K562 (cell line): ENCODE data around the gene FRRS1.

Source experiments
- CTCF ChIP-seq, 3 experiments: IDR thresholded peaks in 2 of 3; conservative IDR thresholded peaks in 1 of 3; 2 replicates each; pipeline ENCODE4 v1.5.1; 2011 to 2012; ENCODE audit warnings: low read length in 3 of 3, mild to moderate bottlenecking in 3 of 3, control low read depth in 2 of 3, improper control_type of control experiment in 1 of 3, inconsistent platforms in 1 of 3, low read depth in 1 of 3, mixed read lengths in 1 of 3, moderate library complexity in 1 of 3; ENCODE audit not compliant: insufficient read depth in 2 of 3
- EZH2 ChIP-seq: IDR thresholded peaks from 2 replicates; pipeline ENCODE4 v1.6.1; 2012; ENCODE audit warnings: low read depth, mild to moderate bottlenecking, inconsistent platforms, low read length, borderline replicate concordance
- JUN ChIP-seq, 2 experiments: sonication (generic) in 1 of 2; formaldehyde crosslinking in 1 of 2; IDR thresholded peaks; 2 replicates each; pipeline versions ENCODE4 v1.6.1 to v1.8.0; 2012 to 2022; ENCODE audit warnings: borderline replicate concordance in 2 of 2, mild to moderate bottlenecking in 2 of 2, improper control_type of control experiment in 1 of 2, low read depth in 1 of 2, low read length in 1 of 2, missing genetic modification reagents in 1 of 2
- SP2 ChIP-seq: IDR thresholded peaks from 2 replicates; pipeline ENCODE4 v1.6.1; 2011; ENCODE audit warnings: mild to moderate bottlenecking, low read depth, low read length, moderate library complexity; ENCODE audit not compliant: poor library complexity, severe bottlenecking; ENCODE audit errors: extremely low read depth
- THRA ChIP-seq: fragments of 450-650 bp; IDR thresholded peaks from 2 replicates; pipeline ENCODE4 v1.6.1; 2017; ENCODE audit warnings: mild to moderate bottlenecking, moderate library complexity
- ZFPM2 ChIP-seq: fragments of 250-450 bp; sonication (Bioruptor Pico); IDR thresholded peaks from 2 replicates; pipeline ENCODE4 v1.5.1; 2022; ENCODE audit warnings: mild to moderate bottlenecking

GRCh38 chr1:99672038-99672437, 94.4 kb downstream of the FRRS1 start:
- TF ChIP-seq ZFPM2 (CRISPR knock-in tag): no peak
- TF ChIP-seq JUN (IDR thresholded peaks at IDR 0.05; ENCODE audit: borderline replicate concordance, low read depth, low read length): no peak
- no peak for TF ChIP-seq JUN (CRISPR knock-in tag; IDR thresholded peaks at IDR 0.05; ENCODE audit: borderline replicate concordance)
- no peak for TF ChIP-seq CTCF (IDR thresholded peaks at IDR 0.05 in 2 of 3, conservative IDR thresholded peaks at IDR 0.05 in 1 of 3; ENCODE audit: insufficient read depth in 2 of 3, low read depth in 1 of 3, low read length in 3 of 3)
- no peak for TF ChIP-seq THRA
- TF ChIP-seq SP2: no peak
- no peak for TF ChIP-seq EZH2
